Cardiac fibroblast (primary cell): ENCODE measurements around the gene SEBOX.

Source experiments
- DNase-seq, 2 donors: peaks; one replicate each; pipeline versions ENCODE4 v3.0.0 to v3.0.0-alpha.2; 2010; ENCODE audit warnings: low read depth in 2 of 2
- H3K4me3 ChIP-seq, 2 donors: replicated peaks in 1 of 2; 1 replicate in 1 of 2; 2 replicates in 1 of 2; pipeline ENCODE4 v1.5.1; 2011; ENCODE audit warnings: low read depth in 2 of 2, low read length in 2 of 2, mild to moderate bottlenecking in 2 of 2, moderate library complexity in 1 of 2
- CTCF ChIP-seq: IDR thresholded peaks from one replicate; pipeline ENCODE4 v1.5.1; 2011; ENCODE audit warnings: low read depth, mild to moderate bottlenecking, low read length, inconsistent platforms

SEBOX gene

GRCh38 chr17:28325211-28325610 lies 39.8 kb downstream of the SEBOX start:
- no peak overlapping the region for H3K4me3 ChIP-seq
- no peak for DNase-seq
- no peak for TF ChIP-seq CTCF

GRCh38 chr17:28324781-28325180 lies 40.2 kb downstream of the SEBOX start:
- no peak for TF ChIP-seq CTCF
- no peak overlapping the region for H3K4me3 ChIP-seq
- no peak for DNase-seq

GRCh38 chr17:28324267-28324745 lies 40.7 kb downstream of the SEBOX start:
- no peak overlapping the region for H3K4me3 ChIP-seq
- no peak for TF ChIP-seq CTCF
- DNase-seq: no peak

GRCh38 chr17:28320215-28321061 lies 44.6 kb downstream of the SEBOX start:
- H3K4me3 ChIP-seq: peak overlapping the region in 1 of 2 donors; percentile 80
- no peak for TF ChIP-seq CTCF
- DNase-seq: no peak

GRCh38 chr17:28319598-28319935 lies 45.4 kb downstream of the SEBOX start:
- no peak for DNase-seq
- TF ChIP-seq CTCF: no peak

GRCh38 chr17:28318759-28319597 lies 46.0 kb downstream of the SEBOX start, which contains the start of gene TMEM97:
TMEM97 (plus strand) TSS chr17:28319200; CDS start chr17:28319240, 40 bp downstream.
- peak; percentile 3 for TF ChIP-seq CTCF
- DNase-seq: peak; percentile 96 to 98
- peak within 1 kb of the TSS; percentile 80 for H3K4me3 ChIP-seq

More at GRCh38 chr17:28319598-28319935, 45.4 kb downstream of the SEBOX start:
- H3K4me3 ChIP-seq: peak overlapping the region; percentile 80
